Measurements from ENCODE around the gene LRMDA.

GRCh38 chr10:76149602-76150138 lies 718.2 kb downstream of the LRMDA start:
- TF ChIP-seq REST (IDR thresholded peaks at IDR 0.05; ENCODE audit: low read depth) (no peak), MAX (IDR thresholded peaks at IDR 0.05) (no peak), TEAD4 (IDR thresholded peaks at IDR 0.05) (no peak), FOXM1 (IDR thresholded peaks at IDR 0.05; ENCODE audit: borderline replicate concordance, low read depth) (no peak), RAD21 (IDR thresholded peaks at IDR 0.05; ENCODE audit: low read depth) (no peak), YY1 (IDR thresholded peaks at IDR 0.05; ENCODE audit: low read depth) (no peak), ZBTB7A (IDR thresholded peaks at IDR 0.05; ENCODE audit: low read depth) (no peak), TAF1 (IDR thresholded peaks at IDR 0.05; ENCODE audit: low read depth) (no peak), CREB1 (IDR thresholded peaks at IDR 0.05; ENCODE audit: low read depth) (no peak), TCF12 (IDR thresholded peaks at IDR 0.05; ENCODE audit: low read depth) (no peak), NFIC (IDR thresholded peaks at IDR 0.05) (no peak)

Data from Ishikawa (cell line).